Fibroblast of the conjunctiva (primary cell): Measurements from ENCODE around the gene MMAB.

Experiments used
- DNase-seq: peaks from one replicate; pipeline ENCODE4 v3.0.0-alpha.2; 2010; ENCODE audit warnings: low read depth

Gene MMAB

DNA sequence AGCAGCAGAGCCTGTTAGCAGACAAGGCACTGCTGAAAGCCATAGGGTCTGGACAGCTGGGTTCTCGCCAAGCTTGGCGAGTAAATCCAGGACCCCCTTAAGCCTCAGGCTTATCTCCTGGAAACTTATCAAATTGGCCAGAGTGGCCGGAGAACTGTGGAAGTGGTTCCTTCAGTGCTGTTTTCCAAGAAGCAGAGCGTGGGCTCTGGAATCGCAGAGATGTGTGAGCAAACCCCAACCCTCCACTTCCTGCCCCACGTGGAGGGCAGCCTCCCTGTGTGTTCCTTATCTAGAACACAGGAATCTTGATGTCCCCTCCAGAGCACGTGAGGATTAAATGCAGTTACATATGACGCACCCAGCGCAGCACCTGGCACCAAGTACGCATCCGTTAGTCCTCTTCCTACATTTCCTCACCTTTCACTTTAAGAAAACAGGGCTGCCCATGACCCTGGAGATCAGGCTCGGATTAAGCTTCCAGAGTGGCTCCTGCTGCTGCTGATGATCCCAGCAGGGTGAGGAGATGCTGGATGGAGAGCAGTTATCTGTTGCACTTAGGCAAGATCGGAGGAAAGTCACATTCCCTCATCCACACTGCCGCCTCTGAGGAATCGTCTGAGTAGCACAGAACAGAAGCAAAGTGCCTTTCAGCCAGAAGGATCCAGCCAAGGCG lies 35.0 kb downstream of the MMAB start:
- DNase-seq = no peak

DNA sequence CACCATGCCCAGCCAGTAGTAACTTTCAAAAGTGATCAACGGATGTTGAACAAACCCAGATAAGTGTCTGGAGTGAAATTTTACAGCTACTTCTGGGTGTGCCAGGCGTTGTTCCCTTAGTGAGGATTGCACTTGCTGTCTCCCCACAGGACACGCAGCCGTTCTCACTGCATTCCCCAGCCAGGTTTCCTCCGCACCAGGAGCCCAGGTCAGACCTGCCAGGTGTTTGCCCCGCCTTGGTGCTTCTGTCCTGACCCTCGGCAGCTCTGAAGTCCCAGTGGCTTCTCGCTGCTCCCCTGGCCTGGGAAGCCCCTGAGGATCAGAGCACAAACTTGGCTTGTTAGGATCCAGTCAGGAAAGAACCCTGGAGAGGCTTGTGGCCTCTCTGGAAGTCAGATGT lies 36.2 kb downstream of the MMAB start:
- DNase-seq = no peak

DNA sequence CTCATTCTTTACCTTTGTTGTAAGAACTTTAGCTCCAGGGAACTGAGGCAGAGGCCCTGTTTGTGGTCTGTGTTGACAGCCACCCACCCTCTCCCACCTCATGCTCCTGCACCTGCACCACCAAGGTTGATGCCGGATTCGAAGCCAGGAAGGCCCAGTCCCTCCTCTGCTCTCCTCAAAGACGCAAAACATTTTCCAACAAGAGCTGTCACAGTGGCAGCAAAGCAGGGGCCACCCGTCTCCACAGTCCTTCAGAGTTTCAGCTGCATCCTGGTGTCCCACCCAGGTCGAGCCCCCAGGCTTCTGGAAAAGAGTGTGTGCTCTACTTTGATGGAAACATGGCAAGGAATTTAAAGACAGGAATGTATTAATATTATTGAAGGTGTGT lies 37.4 kb downstream of the MMAB start:
- DNase-seq = no peak

- no peak for DNase-seq
These were observed 38.0 kb downstream of the MMAB start for GRCh38 chr12:109535231-109535862.

DNA sequence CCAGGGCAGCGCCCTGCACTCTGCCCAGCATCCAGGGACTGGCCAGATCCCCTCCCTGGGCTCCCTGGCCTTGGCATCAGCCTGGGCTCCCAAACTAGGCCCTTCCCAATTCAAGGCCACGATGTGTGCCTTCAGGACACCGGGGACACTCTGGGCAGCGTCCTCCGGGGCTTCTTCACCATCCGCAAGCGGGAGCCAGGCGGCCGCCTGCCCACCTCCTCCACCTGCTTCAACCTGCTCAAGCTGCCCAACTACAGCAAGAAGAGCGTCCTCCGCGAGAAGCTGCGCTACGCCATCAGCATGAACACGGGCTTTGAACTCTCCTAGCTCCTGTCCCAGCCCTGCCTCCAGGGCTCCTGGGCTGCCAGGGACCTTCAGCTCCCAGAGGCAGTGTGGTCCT lies 38.8 kb downstream of the MMAB start:
- DNase-seq = no peak

DNA sequence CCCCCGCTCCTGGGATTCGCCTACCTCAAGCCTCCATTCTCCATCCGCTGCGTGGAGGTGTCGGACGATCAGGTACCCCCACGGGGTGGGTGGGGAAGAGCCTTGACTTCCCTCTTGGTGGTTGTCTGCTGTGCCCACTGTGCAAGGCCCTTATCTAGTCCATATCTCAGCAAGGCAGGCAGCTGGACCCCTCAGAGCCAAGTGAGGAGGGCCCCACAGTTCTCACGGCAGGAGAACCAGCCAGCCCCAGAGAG lies 39.9 kb downstream of the MMAB start:
- no peak for DNase-seq

DNA sequence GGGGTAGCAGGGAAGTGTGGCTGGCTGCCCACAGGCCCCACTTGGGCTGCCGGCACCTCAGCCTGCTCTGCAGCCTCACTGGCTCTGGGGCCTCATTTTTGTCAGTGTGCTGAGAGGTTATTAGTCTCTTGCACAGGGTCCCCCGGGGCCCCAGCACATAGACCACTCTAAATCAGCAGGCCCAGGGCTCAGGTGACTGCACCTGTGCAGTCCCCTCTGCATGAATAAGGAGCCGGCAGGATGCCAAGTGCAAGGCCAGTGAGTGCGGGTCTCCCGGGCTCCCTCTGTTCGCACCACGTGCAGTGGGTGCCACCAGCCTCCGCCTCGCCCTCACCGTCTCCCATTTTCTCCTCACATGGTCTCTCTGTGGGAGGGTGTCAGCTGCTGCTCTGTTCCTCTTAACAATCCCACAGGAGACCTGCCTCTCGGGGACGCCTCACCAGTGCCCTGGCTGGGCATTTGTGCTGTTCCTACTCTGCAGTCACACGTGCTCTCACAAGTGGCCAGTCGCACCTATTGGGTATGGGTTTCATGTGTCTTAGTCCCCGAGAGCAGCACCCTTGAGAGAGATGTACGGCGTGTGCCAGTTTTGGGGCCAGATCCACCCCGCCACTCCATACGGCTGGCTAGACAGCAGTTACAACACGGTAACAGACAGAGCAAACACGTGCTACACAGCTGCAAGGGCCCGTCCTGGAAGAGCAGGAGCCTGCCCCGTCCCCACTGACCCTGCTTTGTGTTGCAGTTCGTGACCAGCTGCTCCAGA lies 40.4 kb downstream of the MMAB start:
- DNase-seq = no peak

- no peak for DNase-seq
These were observed 41.9 kb downstream of the MMAB start for GRCh38 chr12:109531411-109531810.

- DNase-seq = no peak
These were observed 43.3 kb downstream of the MMAB start for GRCh38 chr12:109529691-109530640.

GRCh38 chr12:109527489-109528123 lies 45.7 kb downstream of the MMAB start:
- no peak for DNase-seq

DNA sequence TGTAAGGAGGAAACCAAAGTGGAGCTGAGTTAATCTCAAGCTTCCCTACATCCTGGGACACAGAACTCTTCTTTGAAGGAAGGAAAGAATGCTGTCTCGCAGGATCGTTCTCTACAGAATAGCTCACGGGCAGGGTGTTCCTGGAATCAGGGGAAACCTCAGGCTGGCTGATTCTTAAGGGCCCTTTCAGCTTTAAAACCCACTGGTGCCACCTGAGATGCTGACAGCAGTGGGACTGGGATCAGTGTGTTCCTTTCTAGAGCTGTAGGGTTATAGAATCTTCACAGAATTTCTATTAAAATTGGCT lies 48.1 kb downstream of the MMAB start:
- DNase-seq = no peak

DNA sequence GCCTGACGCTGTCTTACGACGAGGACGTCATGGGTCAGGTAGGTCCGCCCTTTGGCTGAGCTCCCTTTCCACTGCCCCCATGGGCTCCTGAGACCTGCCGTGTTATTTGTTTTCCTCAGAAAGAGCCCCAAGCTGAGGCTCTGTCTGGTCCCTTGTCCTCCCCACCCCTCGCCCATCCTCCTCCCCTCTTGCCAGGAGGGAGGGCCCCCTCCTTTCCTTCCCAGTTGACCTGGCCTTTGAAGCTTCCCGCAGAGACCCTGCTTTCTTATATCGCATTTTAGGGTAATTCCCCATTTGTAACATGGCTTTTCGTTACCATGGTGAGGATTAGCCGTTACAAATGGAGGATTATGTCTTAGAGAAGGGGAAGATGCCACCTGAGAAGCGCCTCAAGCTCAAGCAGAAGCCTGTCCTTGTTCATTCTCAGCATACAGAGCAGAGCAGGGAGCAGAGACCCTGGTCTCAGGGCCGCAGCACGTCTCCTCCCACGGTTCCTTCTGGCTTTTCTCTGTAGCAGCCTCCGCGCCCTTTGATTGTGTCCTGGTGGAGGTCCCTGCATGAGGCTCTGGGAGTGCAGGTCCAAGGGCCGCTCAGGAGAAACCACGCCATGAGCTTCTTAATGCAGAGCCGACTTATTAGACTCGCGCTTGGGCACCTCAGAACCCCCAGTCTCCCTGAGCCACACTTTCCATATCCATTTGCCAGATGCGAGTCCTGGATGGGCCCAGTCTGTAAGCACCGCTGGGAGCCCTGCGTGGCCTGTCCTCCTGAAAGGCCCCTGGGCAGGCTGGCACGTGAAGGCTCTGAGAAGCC lies 48.6 kb downstream of the MMAB start:
- DNase-seq = no peak

DNA sequence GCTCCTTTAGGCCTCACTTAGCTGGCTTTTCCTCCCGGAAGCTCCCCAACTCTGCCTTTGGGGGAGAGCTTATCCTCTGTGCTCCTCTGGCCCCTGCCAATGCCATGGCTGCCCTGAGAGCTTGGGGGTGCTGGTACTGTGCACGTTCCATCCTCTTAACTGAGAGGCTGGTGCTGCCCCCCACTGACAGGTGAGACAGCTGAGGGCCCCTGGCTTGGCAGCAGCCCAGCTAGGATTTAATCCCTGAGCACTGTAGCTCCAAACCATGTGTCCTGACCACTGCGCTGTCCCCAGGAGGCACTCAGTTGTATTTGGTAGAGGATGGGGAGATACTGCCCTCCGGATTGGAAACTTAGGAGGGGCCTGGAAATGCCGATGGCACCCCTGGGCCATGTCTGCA lies 49.8 kb downstream of the MMAB start:
- no peak for DNase-seq

DNA sequence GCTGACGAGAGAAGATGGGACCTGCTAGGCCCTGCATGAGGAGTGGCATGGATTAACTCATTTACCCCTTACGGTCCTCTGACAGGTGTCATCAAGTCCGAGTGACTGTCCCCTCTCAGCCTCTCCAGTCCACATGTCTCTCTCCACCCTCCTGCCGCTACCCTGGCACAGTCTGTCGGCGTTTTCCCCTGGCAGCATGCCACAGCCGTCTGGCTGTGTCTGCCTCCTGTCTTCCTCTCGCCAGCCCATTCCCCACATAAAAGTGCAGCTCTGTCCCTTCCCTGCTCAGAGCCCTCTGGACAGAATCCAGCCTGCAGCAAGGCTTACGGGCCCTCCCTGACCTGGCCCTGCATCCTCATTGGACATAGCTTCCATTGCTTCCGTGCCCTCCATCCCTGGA lies 50.2 kb downstream of the MMAB start:
- no peak for DNase-seq

- no peak for DNase-seq
These were observed 51.5 kb downstream of the MMAB start for GRCh38 chr12:109521831-109522230.

GRCh38 chr12:109519787-109520186 lies 53.5 kb downstream of the MMAB start:
- no peak for DNase-seq

DNA sequence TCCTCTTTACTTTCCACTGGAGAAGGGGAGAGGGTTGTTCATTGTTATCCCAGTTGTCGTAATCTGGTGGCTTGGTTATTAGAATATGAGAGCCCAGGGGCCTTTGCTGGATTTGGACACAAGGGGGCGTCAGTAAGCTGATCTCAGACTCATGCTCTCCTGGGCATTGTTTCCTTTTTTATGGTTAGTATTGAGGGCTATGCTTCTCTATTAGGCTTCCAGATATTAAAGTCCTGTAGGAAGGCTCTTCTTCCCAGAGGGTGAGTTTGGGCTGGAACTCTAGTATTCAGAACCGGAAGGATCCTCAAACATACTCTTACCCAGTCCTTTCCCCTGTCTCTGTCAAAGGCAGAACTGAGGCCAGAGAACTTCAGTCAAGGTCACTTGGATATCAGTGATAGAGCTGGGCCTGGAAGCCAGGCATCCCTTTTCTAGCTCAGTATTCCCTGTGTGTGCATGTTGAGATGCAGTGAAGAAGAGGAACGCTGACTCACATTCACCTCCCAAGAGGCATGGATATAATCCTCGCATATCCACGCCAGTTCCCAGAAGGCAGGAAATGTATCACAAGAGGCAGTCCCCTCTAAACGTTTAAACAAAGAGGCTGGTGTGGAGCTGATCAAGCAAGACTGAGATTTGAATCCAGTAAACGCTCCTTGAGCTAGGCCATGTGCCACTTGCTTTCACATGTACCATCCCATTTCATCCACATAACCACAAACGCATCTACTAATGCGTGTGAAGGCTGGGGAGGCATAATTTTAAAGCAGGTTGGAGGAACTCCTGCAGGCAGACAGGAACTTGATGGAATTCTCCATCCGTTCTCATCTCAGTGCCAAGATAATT lies 54.3 kb downstream of the MMAB start:
- peak; percentile 24 for DNase-seq

- DNase-seq = no peak
These were observed 55.7 kb downstream of the MMAB start for GRCh38 chr12:109517619-109518018.

- no peak for DNase-seq
These were observed 59.3 kb downstream of the MMAB start for GRCh38 chr12:109513977-109514376.

GRCh38 chr12:109513051-109513450 lies 60.3 kb downstream of the MMAB start:
- DNase-seq = no peak
